GM10266 (cell line): Measurements from ENCODE around the gene DENND1A.

ENCODE experiments used
- DNase-seq: peaks from one replicate; pipeline ENCODE4 v3.0.0; 2012; ENCODE audit errors: extremely low spot score
- CTCF ChIP-seq: IDR thresholded peaks from 2 replicates; pipeline ENCODE4 v1.5.1; 2012; ENCODE audit warnings: mild to moderate bottlenecking, low read depth; ENCODE audit not compliant: control insufficient read depth, insufficient read depth; ENCODE audit errors: missing control alignments

The DENND1A gene

GRCh38 chr9:123597876-123598556 lies 331.9 kb downstream of the DENND1A start:
- no peak for TF ChIP-seq CTCF
- no peak for DNase-seq

DNA sequence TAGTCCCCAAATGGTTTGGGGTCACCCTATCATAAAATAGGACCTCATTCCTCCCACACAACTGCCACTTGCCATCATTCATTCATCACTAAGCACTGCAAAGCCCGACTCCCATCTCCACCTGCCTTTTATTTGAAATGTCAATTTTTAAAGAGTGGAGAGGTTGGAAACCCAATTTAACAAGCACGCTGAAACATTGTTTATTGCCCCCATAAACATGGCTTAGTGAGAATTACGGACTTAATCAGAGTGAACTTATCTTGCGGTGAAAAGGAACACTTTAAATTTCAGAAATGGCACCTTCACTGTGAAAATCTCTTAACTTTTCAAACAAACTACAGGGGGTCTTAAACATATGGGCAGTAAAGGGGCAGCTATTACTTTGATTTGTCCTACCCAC lies 332.9 kb downstream of the DENND1A start:
- no peak for DNase-seq
- no peak for TF ChIP-seq CTCF

DNA sequence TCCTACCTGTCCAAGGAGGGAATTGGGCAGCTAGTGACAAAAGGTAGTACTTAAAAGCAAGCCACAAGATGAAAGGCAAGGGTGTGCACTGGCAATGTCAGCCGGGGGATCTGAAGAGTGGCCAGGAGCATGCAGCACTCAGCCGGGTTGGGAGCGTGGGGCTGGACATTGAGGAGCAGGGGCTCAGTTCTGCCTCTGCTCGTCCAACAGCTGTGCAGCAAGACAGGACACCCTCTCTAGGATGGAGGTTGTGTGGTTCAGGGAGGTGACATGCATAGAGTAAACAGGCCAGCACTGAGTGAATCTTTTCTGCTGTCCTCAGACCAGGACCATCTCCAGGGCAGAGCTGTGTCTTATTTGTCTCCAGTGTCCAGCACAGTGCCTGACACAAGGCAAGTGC lies 338.6 kb downstream of the DENND1A start:
- TF ChIP-seq CTCF: no peak
- no peak for DNase-seq

- DNase-seq: no peak
- TF ChIP-seq CTCF: no peak
Measured at GRCh38 chr9:123590499-123590898, 339.4 kb downstream of the DENND1A start.

DNA sequence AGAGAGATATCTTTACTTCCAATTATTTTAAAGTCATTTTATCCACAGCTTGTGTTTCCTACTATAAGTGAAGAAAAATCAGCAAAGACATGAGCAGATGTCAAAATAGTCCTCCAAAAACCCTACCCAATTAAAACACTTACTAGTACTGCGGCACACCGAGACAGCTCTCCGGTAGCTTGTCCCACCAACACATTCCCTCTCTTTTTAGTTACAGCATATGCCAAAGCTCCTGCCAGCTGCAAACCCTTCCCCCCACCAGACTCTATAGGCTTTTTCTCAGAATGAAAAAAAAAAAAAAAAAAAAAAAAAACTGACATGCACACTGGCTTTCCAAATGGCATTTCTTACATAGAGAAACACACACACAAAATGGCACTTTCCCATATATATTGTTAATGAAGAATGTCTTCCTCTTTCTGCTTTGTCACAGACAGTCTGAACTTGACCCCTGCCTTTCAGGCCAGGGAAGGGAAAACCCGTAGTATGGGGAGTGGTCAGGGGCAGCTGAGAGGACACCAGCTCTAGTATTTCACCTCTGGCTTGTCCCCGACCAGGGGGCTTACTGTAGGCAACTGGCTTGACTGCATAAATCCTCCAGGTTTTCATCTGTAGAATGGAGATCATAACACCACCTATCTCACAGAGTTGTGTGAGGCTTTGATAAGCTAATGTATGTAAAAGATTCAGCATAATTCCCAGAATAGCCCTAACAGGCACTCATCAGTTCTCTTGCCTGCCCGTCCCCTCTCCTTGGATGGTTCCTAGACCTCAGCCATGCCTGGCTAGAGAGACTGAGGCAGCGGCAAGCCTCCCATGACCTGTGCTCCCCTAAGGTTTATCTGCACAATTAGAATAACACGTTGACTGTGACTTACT lies 340.3 kb downstream of the DENND1A start:
- TF ChIP-seq CTCF: no peak
- no peak for DNase-seq

DNA sequence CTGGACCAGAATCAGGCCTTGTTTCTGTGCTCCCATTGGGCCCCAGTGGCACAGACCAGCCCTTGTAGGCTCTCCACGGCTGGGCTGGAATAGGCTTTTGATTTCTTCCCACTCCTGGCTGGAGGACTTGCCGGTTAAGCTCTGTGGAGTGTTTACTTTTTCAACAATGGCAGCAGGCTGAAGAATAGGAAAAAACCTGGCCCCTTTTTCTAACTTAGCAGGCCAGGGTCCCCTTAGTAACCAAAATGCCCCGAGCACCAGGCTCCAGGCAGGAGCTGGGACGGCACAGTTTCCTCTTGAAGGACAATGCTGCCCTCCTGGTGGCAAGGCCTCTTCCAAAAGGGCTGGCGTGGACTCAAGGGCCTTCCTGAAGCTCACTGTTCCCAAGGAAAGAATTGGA lies 343.7 kb downstream of the DENND1A start:
- TF ChIP-seq CTCF: no peak
- no peak for DNase-seq
